CD4-positive, alpha-beta T cell treated with Interleukin-21 for 1 hour (primary cell): Measurements from ENCODE around the gene DUSP21.
"Not testable (repeated sequence)": the region's sequence is repeated elsewhere in the genome, so short reads cannot be mapped to it uniquely, and the experiment has no call there.

Source experiments
- DNase-seq: peaks from one replicate; pipeline ENCODE4 v3.0.0-alpha.2; 2020

DUSP21 gene

DNA sequence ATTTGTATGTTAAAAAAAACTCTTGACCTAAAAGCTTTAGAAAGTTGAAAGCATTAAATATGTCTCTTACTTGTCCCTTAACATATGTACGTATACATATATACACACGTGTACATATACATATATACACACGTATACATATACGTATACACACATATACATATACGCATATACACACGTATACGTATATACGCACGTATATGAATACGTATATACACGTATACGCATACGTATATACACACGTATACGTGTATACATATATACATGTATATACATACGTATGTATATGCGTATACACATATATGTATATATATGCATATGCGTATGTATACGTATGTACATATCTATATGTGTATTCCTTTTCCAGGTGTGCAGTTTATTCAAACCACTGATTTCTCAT is 32.9 kb downstream of the DUSP21 start:
- DNase-seq, result no peak

GRCh38 chrX:44878780-44879179 is 35.0 kb downstream of the DUSP21 start:
- no peak for DNase-seq

GRCh38 chrX:44881549-44881948 is 37.7 kb downstream of the DUSP21 start:
- DNase-seq, result no peak

DNA sequence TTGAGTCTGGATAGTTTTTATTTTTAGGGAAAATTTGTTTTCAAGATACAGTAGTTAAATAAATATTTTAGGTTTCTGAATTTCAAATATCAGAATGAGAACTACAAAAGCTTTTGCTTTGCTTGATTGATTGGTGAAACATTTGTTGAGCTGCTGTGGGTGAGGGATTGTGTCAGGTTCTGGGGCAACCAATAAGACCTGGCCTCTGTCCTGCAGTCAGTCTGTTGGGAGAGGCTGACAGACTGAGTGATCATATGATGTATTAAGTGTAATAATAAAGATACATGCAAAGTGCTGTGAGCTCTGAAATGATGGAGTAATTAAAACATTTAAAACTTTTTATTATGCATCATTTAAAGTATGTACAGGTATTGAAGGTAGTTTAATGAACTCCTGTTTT is 38.8 kb downstream of the DUSP21 start:
- no peak for DNase-seq

DNA sequence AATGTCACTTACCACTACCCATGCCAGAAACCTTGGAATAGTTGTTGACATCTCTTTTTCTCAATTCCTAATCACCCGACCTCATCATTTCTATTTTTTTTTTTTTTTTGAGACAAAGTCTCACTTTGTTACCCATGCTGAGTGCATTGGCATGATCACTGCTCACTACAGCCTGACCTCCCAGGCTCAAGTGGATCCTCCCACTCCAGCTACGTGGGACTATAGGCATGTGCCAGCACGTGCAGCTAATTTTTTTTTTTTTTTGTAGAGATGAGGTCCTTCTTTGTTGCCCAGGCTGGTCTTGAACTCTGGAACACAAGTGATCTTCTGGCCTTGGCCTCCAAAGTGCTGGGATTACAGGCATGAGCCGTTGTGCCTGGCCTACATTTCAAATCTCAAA is 41.1 kb downstream of the DUSP21 start:
- no peak for DNase-seq

DNA sequence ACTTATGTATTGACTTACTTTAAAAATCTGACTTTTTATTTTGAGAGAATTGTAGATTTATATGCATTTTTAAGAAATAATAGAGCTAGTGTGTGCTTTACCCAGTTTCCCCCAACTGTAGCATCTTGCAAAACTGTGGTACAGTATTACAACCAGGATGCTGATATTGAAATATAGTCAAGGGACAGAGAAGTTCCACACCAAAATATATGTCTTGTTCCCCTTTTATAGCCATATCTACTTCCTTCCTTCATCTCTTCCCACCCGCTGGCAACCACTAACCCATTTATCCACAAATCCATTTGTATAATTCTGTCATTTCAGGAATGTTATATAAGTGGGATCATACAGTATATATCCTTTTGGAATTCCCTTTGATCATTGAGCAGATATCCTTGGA is 46.0 kb downstream of the DUSP21 start:
- DNase-seq, result no peak

GRCh38 chrX:44890247-44890646 is 46.4 kb downstream of the DUSP21 start:
- no peak for DNase-seq

- DNase-seq, result not testable (repeated sequence)
These were observed 46.9 kb downstream of the DUSP21 start for GRCh38 chrX:44890687-44891086.

GRCh38 chrX:44891642-44892041 is 47.8 kb downstream of the DUSP21 start:
- DNase-seq, result no peak
